ENCODE data around the gene REXO5.

DNA sequence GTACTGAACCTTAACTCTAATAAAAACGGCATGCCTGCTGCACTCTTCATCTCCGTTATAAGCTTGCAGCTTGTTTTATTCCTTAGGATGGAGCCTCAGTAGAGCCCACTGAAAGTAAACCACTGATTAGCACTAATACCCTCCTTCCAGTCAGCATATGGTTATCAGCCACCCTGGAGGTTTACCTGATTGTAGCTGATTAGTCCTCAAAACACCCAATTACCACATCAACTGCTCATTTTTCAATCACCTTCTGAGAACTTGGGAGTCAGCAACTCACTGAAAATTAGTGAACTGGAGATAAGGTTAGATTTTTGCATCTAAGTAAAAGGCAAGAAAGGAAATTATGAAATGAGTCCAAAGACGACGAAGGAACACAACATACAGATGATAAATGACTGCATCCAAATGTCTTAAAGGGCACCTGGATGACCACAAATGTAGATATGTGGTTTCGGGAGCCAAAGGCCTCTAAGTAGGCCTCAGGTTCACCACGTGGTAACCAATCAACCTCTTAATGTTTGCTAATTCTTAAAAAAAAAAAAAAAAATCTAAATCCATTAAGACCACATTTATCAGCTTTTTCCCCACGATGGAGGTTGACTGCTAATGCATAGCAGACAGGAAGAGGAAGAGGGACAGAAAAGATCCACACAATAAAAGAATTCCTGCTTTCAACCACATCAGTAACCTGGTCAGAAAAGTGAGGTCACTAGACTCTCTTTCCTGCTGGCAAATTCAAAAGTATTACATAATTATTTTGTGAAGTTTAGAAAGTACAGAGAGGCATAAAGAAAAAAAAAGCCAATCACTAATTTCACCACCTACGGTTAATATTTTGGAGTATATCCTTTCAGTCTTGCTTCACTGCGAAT is 65.9 kb downstream of the REXO5 start:
- TF ChIP-seq POLR2AphosphoS5 (IDR thresholded peaks at IDR 0.05) = no peak
- no peak for TF ChIP-seq CTCF (IDR thresholded peaks at IDR 0.05)
- TF ChIP-seq POLR2A (IDR thresholded peaks at IDR 0.05) = no peak

All from upper lobe of left lung (tissue), 4 donors.